GM12875 (cell line): ENCODE measurements around the gene MNX1.

ENCODE experiments used
- H3K4me3 ChIP-seq: one replicate; pipeline ENCODE4 v1.5.1; 2011; ENCODE audit warnings: low read depth, low read length, control low read depth
- TF ChIP-seq, protein P1 (sequence below): IDR thresholded peaks from 2 replicates; pipeline ENCODE4 v1.5.1; 2011; ENCODE audit warnings: low read depth, mild to moderate bottlenecking, control low read depth, inconsistent platforms, low read length, moderate library complexity, borderline replicate concordance; ENCODE audit not compliant: insufficient read depth

Gene MNX1

DNA sequence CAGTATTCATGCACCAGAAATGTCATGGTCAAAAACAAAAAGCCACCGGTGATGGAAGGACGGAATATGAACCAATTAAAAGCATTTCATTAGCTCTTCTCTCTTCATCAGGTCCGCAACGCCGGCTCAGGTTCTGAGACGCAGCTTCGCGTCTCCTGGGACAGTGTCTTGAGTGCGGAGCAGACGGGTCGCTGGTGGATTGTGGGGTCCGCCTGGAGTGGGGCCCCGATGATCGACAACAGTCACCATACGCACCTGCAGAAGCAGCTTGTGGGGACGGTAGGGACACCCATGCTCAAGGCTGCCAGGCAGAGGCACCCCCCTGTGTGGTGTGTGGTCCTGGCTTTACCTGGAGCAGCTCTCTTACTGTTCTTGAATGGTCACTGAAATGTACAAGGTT, 47.6 kb downstream of the MNX1 start:
- H3K4me3 ChIP-seq = no peak overlapping the region
- TF ChIP-seq, protein P1, sequence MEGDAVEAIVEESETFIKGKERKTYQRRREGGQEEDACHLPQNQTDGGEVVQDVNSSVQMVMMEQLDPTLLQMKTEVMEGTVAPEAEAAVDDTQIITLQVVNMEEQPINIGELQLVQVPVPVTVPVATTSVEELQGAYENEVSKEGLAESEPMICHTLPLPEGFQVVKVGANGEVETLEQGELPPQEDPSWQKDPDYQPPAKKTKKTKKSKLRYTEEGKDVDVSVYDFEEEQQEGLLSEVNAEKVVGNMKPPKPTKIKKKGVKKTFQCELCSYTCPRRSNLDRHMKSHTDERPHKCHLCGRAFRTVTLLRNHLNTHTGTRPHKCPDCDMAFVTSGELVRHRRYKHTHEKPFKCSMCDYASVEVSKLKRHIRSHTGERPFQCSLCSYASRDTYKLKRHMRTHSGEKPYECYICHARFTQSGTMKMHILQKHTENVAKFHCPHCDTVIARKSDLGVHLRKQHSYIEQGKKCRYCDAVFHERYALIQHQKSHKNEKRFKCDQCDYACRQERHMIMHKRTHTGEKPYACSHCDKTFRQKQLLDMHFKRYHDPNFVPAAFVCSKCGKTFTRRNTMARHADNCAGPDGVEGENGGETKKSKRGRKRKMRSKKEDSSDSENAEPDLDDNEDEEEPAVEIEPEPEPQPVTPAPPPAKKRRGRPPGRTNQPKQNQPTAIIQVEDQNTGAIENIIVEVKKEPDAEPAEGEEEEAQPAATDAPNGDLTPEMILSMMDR = no peak

DNA sequence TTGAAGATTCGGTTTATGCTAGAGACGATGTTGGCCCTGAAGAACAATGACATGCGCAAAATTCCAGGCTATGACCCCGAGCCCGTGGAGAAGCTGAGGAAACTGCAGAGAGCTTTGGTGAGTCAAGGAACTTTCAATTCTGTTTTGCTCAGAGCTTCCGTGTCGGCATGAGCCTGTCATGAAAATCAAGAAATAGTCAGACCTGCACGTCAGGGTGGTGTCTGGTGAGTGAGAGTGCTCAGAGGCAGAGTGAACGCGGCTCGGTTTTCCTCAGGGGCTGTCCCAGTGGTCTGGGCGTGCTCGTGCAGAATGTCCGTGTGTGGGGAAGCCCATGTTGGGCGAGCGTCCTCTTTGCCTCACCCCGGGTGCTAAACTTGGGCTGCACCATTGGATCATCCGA, 48.3 kb downstream of the MNX1 start:
- TF ChIP-seq, protein P1 = no peak
- H3K4me3 ChIP-seq = no peak overlapping the region

DNA sequence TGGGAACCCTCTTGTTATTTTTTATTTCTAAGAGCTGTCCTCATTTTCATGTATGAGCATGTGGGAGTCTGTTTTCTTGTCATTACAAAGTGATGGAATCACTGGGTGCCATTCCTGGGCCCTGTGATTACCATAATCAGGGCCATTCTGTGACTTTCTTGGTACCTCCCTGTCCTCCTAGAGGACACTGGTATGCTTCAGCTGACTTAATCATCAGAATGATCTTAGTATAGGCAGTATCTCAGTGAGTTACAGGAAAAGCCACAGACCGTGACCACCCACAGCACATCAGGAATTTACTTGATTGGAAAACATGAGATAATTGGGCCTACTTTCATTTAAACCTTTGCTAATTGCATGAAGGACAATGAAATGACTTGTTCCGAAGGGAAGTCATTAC, 53.7 kb downstream of the MNX1 start:
- no peak overlapping the region for H3K4me3 ChIP-seq
- TF ChIP-seq, protein P1 = no peak

DNA sequence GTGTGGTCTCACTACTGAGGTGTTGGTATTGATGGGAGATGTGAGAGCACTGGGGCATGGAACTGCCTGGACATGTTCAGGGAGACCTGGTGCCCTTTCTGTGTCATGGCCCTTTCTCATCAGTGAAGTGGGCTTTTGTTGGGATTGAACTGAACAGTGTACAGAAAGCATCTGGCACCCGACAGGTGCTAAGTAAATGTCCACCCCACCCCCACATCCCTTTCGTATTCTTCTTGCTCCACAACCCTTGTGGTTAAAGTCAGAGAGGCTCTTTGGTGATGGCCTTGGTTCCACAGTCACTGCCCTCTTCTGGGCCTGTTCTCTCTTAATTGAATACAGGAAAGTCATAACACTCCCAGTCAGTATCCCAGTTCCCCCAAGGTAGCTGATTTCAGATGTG, 55.5 kb downstream of the MNX1 start:
- TF ChIP-seq, protein P1 = no peak
- no peak overlapping the region for H3K4me3 ChIP-seq
